Measurements from ENCODE around the gene SAMD4B.

The SAMD4B gene

DNA sequence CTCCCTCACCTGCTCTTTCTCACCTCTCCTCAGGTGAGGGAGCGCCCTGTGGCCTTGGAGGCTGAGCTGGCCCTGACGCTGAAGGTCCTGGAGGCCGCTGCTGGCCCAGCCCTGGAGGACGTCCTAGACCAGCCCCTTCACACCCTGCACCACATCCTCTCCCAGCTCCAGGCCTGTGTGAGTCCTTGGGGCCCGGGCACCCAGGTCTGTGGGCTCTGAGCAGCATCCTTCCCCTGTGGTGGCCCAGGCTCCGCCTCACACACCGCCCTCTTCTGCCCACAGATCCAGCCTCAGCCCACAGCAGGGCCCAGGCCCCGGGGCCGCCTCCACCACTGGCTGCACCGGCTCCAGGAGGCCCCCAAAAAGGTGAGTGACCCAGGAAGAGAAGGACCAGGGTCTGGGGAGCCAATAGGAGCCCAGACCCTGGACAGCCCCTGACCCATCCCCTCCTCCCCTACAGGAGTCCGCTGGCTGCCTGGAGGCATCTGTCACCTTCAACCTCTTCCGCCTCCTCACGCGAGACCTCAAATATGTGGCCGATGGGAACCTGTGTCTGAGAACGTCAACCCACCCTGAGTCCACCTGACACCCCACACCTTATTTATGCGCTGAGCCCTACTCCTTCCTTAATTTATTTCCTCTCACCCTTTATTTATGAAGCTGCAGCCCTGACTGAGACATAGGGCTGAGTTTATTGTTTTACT, 44.1 kb upstream of the SAMD4B start:
- no peak overlapping the region for H3K4me3 ChIP-seq (ENCODE audit: low read depth, low read length)
- TF ChIP-seq, protein P1, sequence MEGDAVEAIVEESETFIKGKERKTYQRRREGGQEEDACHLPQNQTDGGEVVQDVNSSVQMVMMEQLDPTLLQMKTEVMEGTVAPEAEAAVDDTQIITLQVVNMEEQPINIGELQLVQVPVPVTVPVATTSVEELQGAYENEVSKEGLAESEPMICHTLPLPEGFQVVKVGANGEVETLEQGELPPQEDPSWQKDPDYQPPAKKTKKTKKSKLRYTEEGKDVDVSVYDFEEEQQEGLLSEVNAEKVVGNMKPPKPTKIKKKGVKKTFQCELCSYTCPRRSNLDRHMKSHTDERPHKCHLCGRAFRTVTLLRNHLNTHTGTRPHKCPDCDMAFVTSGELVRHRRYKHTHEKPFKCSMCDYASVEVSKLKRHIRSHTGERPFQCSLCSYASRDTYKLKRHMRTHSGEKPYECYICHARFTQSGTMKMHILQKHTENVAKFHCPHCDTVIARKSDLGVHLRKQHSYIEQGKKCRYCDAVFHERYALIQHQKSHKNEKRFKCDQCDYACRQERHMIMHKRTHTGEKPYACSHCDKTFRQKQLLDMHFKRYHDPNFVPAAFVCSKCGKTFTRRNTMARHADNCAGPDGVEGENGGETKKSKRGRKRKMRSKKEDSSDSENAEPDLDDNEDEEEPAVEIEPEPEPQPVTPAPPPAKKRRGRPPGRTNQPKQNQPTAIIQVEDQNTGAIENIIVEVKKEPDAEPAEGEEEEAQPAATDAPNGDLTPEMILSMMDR (IDR thresholded peaks at IDR 0.05; ENCODE audit: low read depth, low read length): no peak
- TF ChIP-seq POLR2A (IDR thresholded peaks at IDR 0.05; ENCODE audit: extremely low read depth, insufficient read length) (no peak), MYC (IDR thresholded peaks at IDR 0.05; ENCODE audit: low read depth, low read length) (no peak)
- TF ChIP-seq, protein P2, sequence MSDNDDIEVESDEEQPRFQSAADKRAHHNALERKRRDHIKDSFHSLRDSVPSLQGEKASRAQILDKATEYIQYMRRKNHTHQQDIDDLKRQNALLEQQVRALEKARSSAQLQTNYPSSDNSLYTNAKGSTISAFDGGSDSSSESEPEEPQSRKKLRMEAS (IDR thresholded peaks at IDR 0.05; ENCODE audit: low read depth, low read length): no peak
- DNase-seq (ENCODE audit: low read depth): no peak

DNA sequence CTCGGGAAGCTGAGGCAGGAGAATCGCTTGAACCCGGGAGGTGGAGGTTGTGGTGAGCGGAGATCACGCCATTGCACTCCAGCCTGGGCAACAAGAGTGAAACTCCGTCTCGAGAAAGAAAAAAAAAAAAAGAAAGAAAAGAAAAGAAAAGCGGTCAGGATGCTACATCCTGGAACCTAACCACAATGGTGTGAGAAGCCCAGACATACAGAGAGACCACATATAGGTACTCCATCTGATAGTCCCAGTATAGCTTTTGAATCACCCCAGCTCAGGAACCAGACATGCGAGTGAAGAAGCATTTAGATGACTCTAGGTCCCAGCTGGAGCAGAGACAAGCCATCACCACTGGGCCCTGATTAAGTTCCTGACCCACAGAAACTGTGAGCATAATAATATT, 42.8 kb upstream of the SAMD4B start:
- H3K4me3 ChIP-seq (ENCODE audit: low read depth, low read length): no peak overlapping the region
- TF ChIP-seq, protein P1 (IDR thresholded peaks at IDR 0.05; ENCODE audit: low read depth, low read length): no peak
- TF ChIP-seq, protein P2 (IDR thresholded peaks at IDR 0.05; ENCODE audit: low read depth, low read length): no peak
- no peak for TF ChIP-seq MYC (IDR thresholded peaks at IDR 0.05; ENCODE audit: low read depth, low read length)
- TF ChIP-seq POLR2A (IDR thresholded peaks at IDR 0.05; ENCODE audit: extremely low read depth, insufficient read length): no peak
- no peak for DNase-seq (ENCODE audit: low read depth)

DNA sequence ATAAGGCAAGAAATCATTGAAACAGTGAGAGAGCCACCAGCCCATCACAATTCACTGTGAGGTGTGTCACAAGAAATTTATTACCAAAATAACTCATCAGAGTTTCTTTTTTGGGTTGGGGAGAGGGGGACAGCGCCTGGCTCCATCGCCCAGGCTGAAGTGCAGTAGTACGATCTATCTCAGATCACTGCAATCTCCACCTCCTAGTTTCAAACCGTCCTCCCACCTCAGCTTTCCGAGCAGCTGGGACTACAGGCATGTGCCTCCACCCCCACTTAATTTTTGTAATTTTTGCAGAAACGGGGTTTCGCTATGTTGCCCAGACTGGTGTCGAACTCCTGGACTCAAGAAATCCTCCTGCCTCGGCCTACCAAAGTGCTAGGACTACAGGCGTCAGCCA, 42.4 kb upstream of the SAMD4B start:
- H3K4me3 ChIP-seq (ENCODE audit: low read depth, low read length): no peak overlapping the region
- no peak for DNase-seq (ENCODE audit: low read depth)
- TF ChIP-seq MYC (IDR thresholded peaks at IDR 0.05; ENCODE audit: low read depth, low read length): no peak
- TF ChIP-seq, protein P2 (IDR thresholded peaks at IDR 0.05; ENCODE audit: low read depth, low read length): no peak
- no peak for TF ChIP-seq POLR2A (IDR thresholded peaks at IDR 0.05; ENCODE audit: extremely low read depth, insufficient read length)
- TF ChIP-seq, protein P1 (IDR thresholded peaks at IDR 0.05; ENCODE audit: low read depth, low read length): no peak

DNA sequence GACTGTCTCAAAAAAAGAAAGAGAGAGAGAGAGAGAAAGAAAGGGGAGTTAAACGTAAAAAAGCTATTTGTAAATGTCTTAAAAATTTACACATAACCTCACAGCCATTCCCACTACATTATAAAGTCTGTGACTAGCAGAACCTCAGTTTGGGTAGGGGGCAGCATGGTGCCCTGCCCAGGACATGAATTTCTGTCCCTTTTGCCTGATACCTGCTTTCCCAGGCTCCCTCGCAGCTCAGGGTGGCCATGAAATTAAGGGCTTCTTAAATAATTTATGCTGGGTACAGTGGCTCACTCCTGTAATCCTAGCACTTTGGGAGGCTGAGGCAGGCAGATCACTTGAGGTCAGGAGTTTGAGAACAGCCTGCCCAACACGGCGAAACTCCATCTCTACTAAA, 41.2 kb upstream of the SAMD4B start:
- DNase-seq (ENCODE audit: low read depth): no peak
- TF ChIP-seq, protein P1 (IDR thresholded peaks at IDR 0.05; ENCODE audit: low read depth, low read length): no peak
- TF ChIP-seq MYC (IDR thresholded peaks at IDR 0.05; ENCODE audit: low read depth, low read length) (no peak), POLR2A (IDR thresholded peaks at IDR 0.05; ENCODE audit: extremely low read depth, insufficient read length) (no peak)
- TF ChIP-seq, protein P2 (IDR thresholded peaks at IDR 0.05; ENCODE audit: low read depth, low read length): no peak
- no peak overlapping the region for H3K4me3 ChIP-seq (ENCODE audit: low read depth, low read length)

DNA sequence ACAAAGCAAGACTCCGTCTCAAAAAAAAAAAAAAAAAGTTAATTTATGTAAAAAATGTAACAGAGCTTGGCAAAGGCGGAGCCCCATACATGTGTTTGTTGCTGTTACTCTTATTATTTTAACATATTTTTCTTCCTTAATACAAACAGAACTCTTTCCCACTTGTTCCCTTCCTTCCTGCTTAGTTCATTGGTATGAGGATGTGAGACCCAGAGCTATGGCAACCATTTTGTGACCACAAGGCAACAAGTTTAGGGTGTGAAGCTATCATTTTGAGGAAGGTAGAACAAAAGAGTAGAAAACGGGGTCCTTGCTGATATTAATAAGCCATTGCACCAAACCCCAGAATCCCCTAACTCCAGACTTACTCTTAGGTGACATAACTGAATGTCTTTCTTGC, 40.7 kb upstream of the SAMD4B start:
- H3K4me3 ChIP-seq (ENCODE audit: low read depth, low read length): no peak overlapping the region
- DNase-seq (ENCODE audit: low read depth): no peak
- TF ChIP-seq, protein P2 (IDR thresholded peaks at IDR 0.05; ENCODE audit: low read depth, low read length): no peak
- no peak for TF ChIP-seq MYC (IDR thresholded peaks at IDR 0.05; ENCODE audit: low read depth, low read length)
- TF ChIP-seq, protein P1 (IDR thresholded peaks at IDR 0.05; ENCODE audit: low read depth, low read length): no peak
- no peak for TF ChIP-seq POLR2A (IDR thresholded peaks at IDR 0.05; ENCODE audit: extremely low read depth, insufficient read length)

Data from NB4 (cell line).